ENCODE measurements around the gene NINJ2.

The NINJ2 gene

GRCh38 chr12:544142-544541 is 119.1 kb downstream of the NINJ2 start:
- ChIA-PET CTCF (interaction anchor here (0.9 to 13.5 kb wide), 7 partner anchors 11 to 102 kb away, joined by 3 to 132 read pairs (median 5); no protein-coding TSS in a partner anchor), POLR2A (no interaction called here)
- no peaks in the 10 kb centered on the region for H3K36me3 ChIP-seq (ENCODE audit: control insufficient read depth in 4 of 4, insufficient read depth in 4 of 4, low read length in 3 of 4)
- DNase-seq = no peak
- peaks cover 0 to 33% (median 5%) of the 10 kb centered on the region in 5 experiments for H3K27me3 ChIP-seq (replicated peaks in 2 of 5; ENCODE audit: control insufficient read depth in 4 of 5, insufficient read depth in 5 of 5, low read length in 4 of 5)
- H3K27ac ChIP-seq (ENCODE audit: insufficient read depth in 1 of 2, low read depth in 1 of 2, low read length in 2 of 2, poor library complexity in 1 of 2, severe bottlenecking in 2 of 2) = no peak overlapping the region
- H3K9me3 ChIP-seq (ENCODE audit: control extremely low read depth in 1 of 5, control insufficient read depth in 4 of 5, insufficient read depth in 2 of 5, low read depth in 1 of 5, low read length in 4 of 5) = no peaks in the 10 kb centered on the region
- no peak overlapping the region for H3K4me3 ChIP-seq (ENCODE audit: control insufficient read depth in 1 of 7, extremely low read depth in 1 of 7, insufficient read depth in 4 of 7, low read depth in 2 of 7, low read length in 6 of 7)
- WGBS (ENCODE audit: insufficient coverage) = 93% methylated on average over 5 of the region's 8 CpGs
- peaks cover 0 to 13% (median 8%) of the 10 kb centered on the region in 4 experiments for H3K4me1 ChIP-seq (ENCODE audit: control extremely low read depth in 1 of 4, control insufficient read depth in 4 of 4, insufficient read depth in 4 of 4, low read length in 3 of 4)

DNA sequence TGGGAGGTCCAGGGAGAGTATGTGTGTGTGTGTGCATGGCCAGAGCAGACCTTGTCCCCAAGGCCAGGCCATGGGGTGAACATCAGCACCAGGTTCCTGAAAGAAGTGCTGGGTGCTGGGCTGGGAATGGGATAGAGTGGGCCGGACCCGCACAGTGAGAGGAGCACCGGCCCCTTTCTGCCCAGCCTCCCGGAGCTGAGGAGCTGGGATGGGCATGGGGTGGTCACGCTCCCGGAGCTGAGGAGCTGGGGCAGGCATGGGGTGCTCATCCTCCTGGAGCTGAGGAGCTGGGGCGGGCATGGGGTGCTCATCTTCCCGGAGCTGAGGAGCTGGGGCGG is 120.2 kb downstream of the NINJ2 start:
- ChIA-PET POLR2A (no interaction called here), CTCF (interaction anchor here (1.3 to 13.5 kb wide), 4 partner anchors 8 to 101 kb away, joined by 4 to 132 read pairs (median 12); no protein-coding TSS in a partner anchor)
- DNase-seq = no peak
- Histone ChIP-seq H3K27me3 (replicated peaks in 2 of 5; ENCODE audit: control insufficient read depth in 4 of 5, insufficient read depth in 5 of 5, low read length in 4 of 5) (peaks cover 0 to 33% (median 5%) of the 10 kb centered on the region in 5 experiments), H3K4me1 (ENCODE audit: control extremely low read depth in 1 of 4, control insufficient read depth in 4 of 4, insufficient read depth in 4 of 4, low read length in 3 of 4) (peaks cover 0 to 19% (median 16%) of the 10 kb centered on the region in 4 experiments), H3K4me3 (ENCODE audit: control insufficient read depth in 1 of 7, extremely low read depth in 1 of 7, insufficient read depth in 4 of 7, low read depth in 2 of 7, low read length in 6 of 7) (no peak overlapping the region), H3K27ac (ENCODE audit: insufficient read depth in 1 of 2, low read depth in 1 of 2, low read length in 2 of 2, poor library complexity in 1 of 2, severe bottlenecking in 2 of 2) (no peak overlapping the region), H3K9me3 (ENCODE audit: control extremely low read depth in 1 of 5, control insufficient read depth in 4 of 5, insufficient read depth in 2 of 5, low read depth in 1 of 5, low read length in 4 of 5) (no peaks in the 10 kb centered on the region), H3K36me3 (ENCODE audit: control insufficient read depth in 4 of 4, insufficient read depth in 4 of 4, low read length in 3 of 4) (no peaks in the 10 kb centered on the region)
- WGBS (ENCODE audit: insufficient coverage) = 80% methylated on average over 2 of the region's 9 CpGs

- no peak for DNase-seq
- H3K4me3 ChIP-seq (ENCODE audit: control insufficient read depth in 1 of 7, extremely low read depth in 1 of 7, insufficient read depth in 4 of 7, low read depth in 2 of 7, low read length in 6 of 7) = no peak overlapping the region
- H3K27ac ChIP-seq (ENCODE audit: insufficient read depth in 1 of 2, low read depth in 1 of 2, low read length in 2 of 2, poor library complexity in 1 of 2, severe bottlenecking in 2 of 2) = no peak overlapping the region
- ChIA-PET POLR2A (interaction anchor here (0.7 kb wide), 1 partner anchor 100 kb away, joined by 3 read pairs; no protein-coding TSS in a partner anchor), CTCF (interaction anchor here (1.3 to 13.5 kb wide), 4 partner anchors 9 to 100 kb away, joined by 4 to 132 read pairs (median 12); no protein-coding TSS in a partner anchor)
- WGBS (ENCODE audit: insufficient coverage) = 70% methylated on average over 2 of the region's 8 CpGs
- H3K27me3 ChIP-seq (replicated peaks in 2 of 5; ENCODE audit: control insufficient read depth in 4 of 5, insufficient read depth in 5 of 5, low read length in 4 of 5) = peaks cover 0 to 29% (median 4%) of the 10 kb centered on the region in 5 experiments
- no peaks in the 10 kb centered on the region for H3K36me3 ChIP-seq (ENCODE audit: control insufficient read depth in 4 of 4, insufficient read depth in 4 of 4, low read length in 3 of 4)
- H3K9me3 ChIP-seq (ENCODE audit: control extremely low read depth in 1 of 5, control insufficient read depth in 4 of 5, insufficient read depth in 2 of 5, low read depth in 1 of 5, low read length in 4 of 5) = no peaks in the 10 kb centered on the region
- H3K4me1 ChIP-seq (ENCODE audit: control extremely low read depth in 1 of 4, control insufficient read depth in 4 of 4, insufficient read depth in 4 of 4, low read length in 3 of 4) = peaks cover 0 to 19% (median 16%) of the 10 kb centered on the region in 4 experiments
These were observed 120.7 kb downstream of the NINJ2 start for GRCh38 chr12:542395-543113.

DNA sequence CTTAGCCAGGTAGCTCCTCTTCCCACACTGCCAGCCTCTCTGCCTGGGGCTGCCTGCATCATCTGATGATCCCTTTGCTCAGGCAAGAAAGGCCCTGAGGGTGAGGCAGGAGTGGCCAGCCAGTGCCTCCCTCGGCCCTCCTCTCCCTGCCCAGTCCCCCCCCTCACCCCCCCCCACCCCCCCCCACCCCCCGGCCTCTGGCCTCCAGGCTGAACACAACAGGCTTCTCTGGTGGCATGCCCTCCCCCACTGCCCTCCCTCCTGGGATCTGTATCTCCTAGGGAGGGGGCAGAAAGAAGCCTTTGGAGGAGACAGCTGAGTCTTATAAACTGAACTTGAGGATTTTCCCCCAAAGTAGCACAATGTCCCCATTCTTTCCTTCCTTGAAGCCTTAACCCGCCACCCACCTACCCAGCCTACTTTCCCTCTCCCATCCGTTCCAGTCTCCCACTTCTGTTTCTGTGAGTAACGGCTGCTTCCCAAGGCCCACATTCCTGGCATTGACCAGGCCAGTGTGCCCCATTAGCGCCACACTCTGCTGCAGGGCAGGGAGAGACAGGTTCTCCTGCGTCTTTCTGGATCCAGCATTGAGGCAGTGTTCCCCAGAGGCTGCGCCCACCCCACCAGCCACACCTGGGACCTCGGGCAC is 121.4 kb downstream of the NINJ2 start:
- Histone ChIP-seq H3K36me3 (ENCODE audit: control insufficient read depth in 4 of 4, insufficient read depth in 4 of 4, low read length in 3 of 4) (no peaks in the 10 kb centered on the region), H3K4me1 (ENCODE audit: control extremely low read depth in 1 of 4, control insufficient read depth in 4 of 4, insufficient read depth in 4 of 4, low read length in 3 of 4) (peaks cover 0 to 16% (median 14%) of the 10 kb centered on the region in 4 experiments), H3K4me3 (ENCODE audit: control insufficient read depth in 1 of 7, extremely low read depth in 1 of 7, insufficient read depth in 4 of 7, low read depth in 2 of 7, low read length in 6 of 7) (no peak overlapping the region), H3K27me3 (replicated peaks in 2 of 5; ENCODE audit: control insufficient read depth in 4 of 5, insufficient read depth in 5 of 5, low read length in 4 of 5) (peaks cover 0 to 25% (median 4%) of the 10 kb centered on the region in 5 experiments), H3K9me3 (ENCODE audit: control extremely low read depth in 1 of 5, control insufficient read depth in 4 of 5, insufficient read depth in 2 of 5, low read depth in 1 of 5, low read length in 4 of 5) (no peaks in the 10 kb centered on the region), H3K27ac (ENCODE audit: insufficient read depth in 1 of 2, low read depth in 1 of 2, low read length in 2 of 2, poor library complexity in 1 of 2, severe bottlenecking in 2 of 2) (no peak overlapping the region)
- ChIA-PET CTCF (interaction anchor here (13.5 kb wide), 1 partner anchor 89 kb away, joined by 132 read pairs; no protein-coding TSS in a partner anchor), POLR2A (interaction anchor here (0.7 kb wide), 1 partner anchor 100 kb away, joined by 3 read pairs; no protein-coding TSS in a partner anchor)
- 95% methylated on average over 7 of the region's 9 CpGs for WGBS (ENCODE audit: insufficient coverage)
- no peak for DNase-seq

GRCh38 chr12:539540-540310 is 123.5 kb downstream of the NINJ2 start:
- H3K4me3 ChIP-seq (ENCODE audit: control insufficient read depth in 1 of 7, extremely low read depth in 1 of 7, insufficient read depth in 4 of 7, low read depth in 2 of 7, low read length in 6 of 7) = no peak overlapping the region
- ChIA-PET CTCF (interaction anchor here (0.9 to 13.5 kb wide), 2 partner anchors 87 to 97 kb away, joined by 3 to 132 read pairs; no protein-coding TSS in a partner anchor), POLR2A (no interaction called here)
- H3K27ac ChIP-seq (ENCODE audit: insufficient read depth in 1 of 2, low read depth in 1 of 2, low read length in 2 of 2, poor library complexity in 1 of 2, severe bottlenecking in 2 of 2) = no peak overlapping the region
- no peaks in the 10 kb centered on the region for H3K9me3 ChIP-seq (ENCODE audit: control extremely low read depth in 1 of 5, control insufficient read depth in 4 of 5, insufficient read depth in 2 of 5, low read depth in 1 of 5, low read length in 4 of 5)
- no peaks in the 10 kb centered on the region for H3K36me3 ChIP-seq (ENCODE audit: control insufficient read depth in 4 of 4, insufficient read depth in 4 of 4, low read length in 3 of 4)
- H3K4me1 ChIP-seq (ENCODE audit: control extremely low read depth in 1 of 4, control insufficient read depth in 4 of 4, insufficient read depth in 4 of 4, low read length in 3 of 4) = peaks cover 0 to 13% (median 11%) of the 10 kb centered on the region in 4 experiments
- H3K27me3 ChIP-seq (replicated peaks in 2 of 5; ENCODE audit: control insufficient read depth in 4 of 5, insufficient read depth in 5 of 5, low read length in 4 of 5) = peaks cover 0 to 18% (median 2%) of the 10 kb centered on the region in 5 experiments
- DNase-seq = no peak
- 96% methylated on average over 16 of the region's 18 CpGs for WGBS (ENCODE audit: insufficient coverage)

- Histone ChIP-seq H3K4me3 (ENCODE audit: control insufficient read depth in 1 of 7, extremely low read depth in 1 of 7, insufficient read depth in 4 of 7, low read depth in 2 of 7, low read length in 6 of 7) (no peak overlapping the region), H3K4me1 (ENCODE audit: control extremely low read depth in 1 of 4, control insufficient read depth in 4 of 4, insufficient read depth in 4 of 4, low read length in 3 of 4) (peaks cover 0 to 13% (median 11%) of the 10 kb centered on the region in 4 experiments), H3K27ac (ENCODE audit: insufficient read depth in 1 of 2, low read depth in 1 of 2, low read length in 2 of 2, poor library complexity in 1 of 2, severe bottlenecking in 2 of 2) (no peak overlapping the region), H3K9me3 (ENCODE audit: control extremely low read depth in 1 of 5, control insufficient read depth in 4 of 5, insufficient read depth in 2 of 5, low read depth in 1 of 5, low read length in 4 of 5) (no peaks in the 10 kb centered on the region), H3K36me3 (ENCODE audit: control insufficient read depth in 4 of 4, insufficient read depth in 4 of 4, low read length in 3 of 4) (no peaks in the 10 kb centered on the region), H3K27me3 (replicated peaks in 2 of 5; ENCODE audit: control insufficient read depth in 4 of 5, insufficient read depth in 5 of 5, low read length in 4 of 5) (peaks cover 0 to 11% (median 0%) of the 10 kb centered on the region in 5 experiments)
- WGBS (ENCODE audit: insufficient coverage) = 20% methylated on average over 8 of the region's 10 CpGs
- POLR2A ChIA-PET = no interaction called here
- CTCF ChIA-PET = interaction anchor here (0.9 to 13.5 kb wide), 4 partner anchors 8 to 97 kb away, joined by 3 to 132 read pairs (median 4); no protein-coding TSS in a partner anchor
- DNase-seq = peak; percentile 66 to 81 (median 81)
These were observed 124.3 kb downstream of the NINJ2 start for GRCh38 chr12:538731-539539.

All from common myeloid progenitor, CD34-positive (primary cell).